GM23248 (cell line): Measurements from ENCODE around the gene GPATCH4.

Experiments
- EZH2 ChIP-seq: fragments of 200-600 bp; sonication (generic); IDR thresholded peaks from 2 replicates; pipeline ENCODE4 v1.6.1; 2018; ENCODE audit warnings: antibody characterized with exemption, mild to moderate bottlenecking; ENCODE audit not compliant: insufficient read depth, poor library complexity, severe bottlenecking
- EZH2phosphoT487 ChIP-seq: fragments of 200-600 bp; sonication (generic); IDR thresholded peaks from 2 replicates; pipeline ENCODE4 v1.6.1; 2018; ENCODE audit warnings: antibody characterized with exemption, moderate library complexity, mild to moderate bottlenecking, low read depth; ENCODE audit not compliant: insufficient read depth

- TF ChIP-seq EZH2 (no peak), EZH2phosphoT487 (no peak)
These were observed 613 bp upstream of the GPATCH4 start for GRCh38 chr1:156601892-156602291.
